GM12878 (cell line): ENCODE measurements around the gene PRPF40B. TPM values are rescaled to one million over a fixed set of nuclear protein-coding genes. Genes with fewer than 3 reads are reported as not detected.

Experiments used
- ATAC-seq: fragments of 200-7000 bp; cut with Tn5 transposase; 3 replicates; pipeline ENCODE4 v1.9.1; 2020; ENCODE audit warnings: mild to moderate bottlenecking, moderate library complexity
- BruUV-seq: library from RNA; stranded (reverse); fragments of 400-500 nt; replicated peaks from 2 replicates; lab custom pipeline; 2021; lab: Mats Ljungman, UMichigan
- CTCF ChIA-PET: fragments of 300-600 bp; sonication (Branson Sonifier 250); formaldehyde crosslinking; extraction: SDS; loops from one replicate; lab custom pipeline; 2021; ENCODE audit warnings: inconsistent platforms; lab: Yijun Ruan, JAX
- POLR2A ChIA-PET: fragments of 350-600 bp; formaldehyde crosslinking; extraction: SDS; loops from one replicate; lab custom pipeline; 2021; ENCODE audit warnings: inconsistent platforms; lab: Charles Lee
- RAD21 ChIA-PET: fragments of 300-600 bp; sonication (Branson Sonifier 250); formaldehyde crosslinking; loops from one replicate; lab custom pipeline; 2023; ENCODE audit warnings: antibody characterized with exemption; ENCODE audit not compliant: unreplicated experiment; lab: Charles Lee
- SMC1A ChIA-PET: fragments of 300-600 bp; sonication (Branson Sonifier 250); formaldehyde crosslinking; loops from one replicate; lab custom pipeline; 2023; ENCODE audit not compliant: unreplicated experiment, uncharacterized antibody; lab: Charles Lee
- DNase-seq: peaks from one replicate; pipeline ENCODE4 v3.0.0-alpha.2; 2011; ENCODE audit warnings: low read depth, low spot score
- FAIRE-seq: peaks from 3 replicates; lab custom pipeline; 2011; peaks lifted over from hg19 to GRCh38; lab: Jason Lieb, UNC
- H2AFZ ChIP-seq: 2 replicates; pipeline ENCODE4 v1.6.0; 2011; ENCODE audit warnings: low read depth, low read length, control low read depth; ENCODE audit not compliant: control insufficient read depth
- H3K27ac ChIP-seq: 2 replicates; pipeline ENCODE4 v1.5.1; 2011; ENCODE audit warnings: control low read depth; ENCODE audit not compliant: control insufficient read depth, insufficient read depth
- H3K27me3 ChIP-seq, 2 experiments: replicated peaks in 1 of 2; 2 replicates each; pipeline versions ENCODE4 v1.6.0 to v1.6.1; 2011; ENCODE audit warnings: low read length in 1 of 2; ENCODE audit not compliant: control insufficient read depth in 2 of 2, insufficient read depth in 2 of 2
- H3K36me3 ChIP-seq, 2 experiments: 2 replicates each; pipeline ENCODE4 v1.5.1; 2011; ENCODE audit warnings: low read length in 1 of 2; ENCODE audit not compliant: control insufficient read depth in 2 of 2, insufficient read depth in 2 of 2
- H3K4me1 ChIP-seq: 2 replicates; pipeline ENCODE4 v1.6.1; 2011; ENCODE audit warnings: mild to moderate bottlenecking, low read length, moderate library complexity, mixed read lengths; ENCODE audit not compliant: control insufficient read depth, insufficient read depth
- H3K4me2 ChIP-seq: 2 replicates; pipeline ENCODE4 v1.6.0; 2011; ENCODE audit warnings: control low read depth; ENCODE audit not compliant: control insufficient read depth, insufficient read depth
- H3K4me3 ChIP-seq: fragments of 200-600 bp; sonication (generic); 2 replicates; pipeline ENCODE4 v1.5.1; 2016
- H3K79me2 ChIP-seq: 2 replicates; pipeline ENCODE4 v1.6.0; 2011; ENCODE audit warnings: low read length; ENCODE audit not compliant: control insufficient read depth, insufficient read depth
- H3K9ac ChIP-seq: 2 replicates; pipeline ENCODE4 v1.8.0; 2011; ENCODE audit warnings: low read length, control low read depth, mixed read lengths; ENCODE audit not compliant: control insufficient read depth, insufficient read depth
- H3K9me3 ChIP-seq: replicated peaks from 3 replicates; pipeline ENCODE4 v1.5.1; 2011; ENCODE audit warnings: mild to moderate bottlenecking, low read length; ENCODE audit not compliant: control insufficient read depth, insufficient read depth
- H4K20me1 ChIP-seq: 2 replicates; pipeline ENCODE4 v1.6.0; 2011; ENCODE audit not compliant: control insufficient read depth, insufficient read depth
- BRCA1 ChIP-seq: IDR thresholded peaks from 2 replicates; pipeline ENCODE4 v1.6.1; 2011; ENCODE audit warnings: low read depth, low read length, improper control_type of control experiment
- CREM ChIP-seq: IDR thresholded peaks from 2 replicates; pipeline ENCODE4 v1.6.1; 2014; ENCODE audit warnings: antibody characterized with exemption, low read depth
- EZH2 ChIP-seq: IDR thresholded peaks from 2 replicates; pipeline ENCODE4 v1.6.1; 2012; ENCODE audit warnings: low read depth, mild to moderate bottlenecking, control low read depth, inconsistent platforms, low read length, borderline replicate concordance; ENCODE audit not compliant: control insufficient read depth
- JUNB ChIP-seq: IDR thresholded peaks from 2 replicates; pipeline ENCODE4 v1.6.1; 2016; ENCODE audit warnings: antibody characterized with exemption, mild to moderate bottlenecking
- MXI1 ChIP-seq: fragments of 150-350 bp; IDR thresholded peaks from 2 replicates; pipeline ENCODE4 v1.6.1; 2011; ENCODE audit warnings: low read depth, mild to moderate bottlenecking, inconsistent platforms, low read length, improper control_type of control experiment
- SMAD5 ChIP-seq: IDR thresholded peaks from 2 replicates; pipeline ENCODE4 v1.6.1; 2016; ENCODE audit warnings: antibody characterized with exemption, low read depth
- STAT3 ChIP-seq: IDR thresholded peaks from 2 replicates; pipeline ENCODE4 v1.6.1; 2011; ENCODE audit warnings: low read depth, low read length, improper control_type of control experiment
- WGBS: methylation state at CpG from one replicate; pipeline ENCODE4 v1.1.6; 2016; ENCODE audit warnings: low lambda C conversion rate; ENCODE audit not compliant: insufficient replicate concordance, insufficient coverage; ENCODE audit errors: missing lambda C conversion rate; 5-methylcytosine and 5-hydroxymethylcytosine counted together
- in situ Hi-C: fragments of 300-500 bp; cut with MboI; formaldehyde crosslinking; loops from 9 replicates; pipeline ENCODE4 v1.14.3; 2018; ENCODE audit warnings: mixed read lengths
- intact Hi-C: fragments of 100-400 bp; cut with micrococcal nuclease; formaldehyde crosslinking; loops from one replicate; pipeline ENCODE4 v1.14.2; 2022; ENCODE audit not compliant: unreplicated experiment
- polyA plus RNA-seq, 11 experiments: library from polyadenylated mRNA; depleted of rRNA in 4 of 11; unstranded in 6 of 11; stranded (reverse) in 5 of 11; fragments of >200 nt; fragmentation: Nextera tagmentation in 4 of 11; fragmentation: Illumina TruSeq in 1 of 11; extraction: Ambion mirVana in 4 of 11; extraction: Trizol in 1 of 11; gene quantifications; 1 replicate in 1 of 11; 2 replicates in 10 of 11; pipeline versions ENCODE4 v1.2.1 to v1.2.3, GENCODE V29; 2011 to 2016; ENCODE audit warnings: inconsistent platforms in 2 of 11, missing spikeins in 2 of 11, low read depth in 1 of 11
- total RNA-seq, 4 experiments: library from RNA; depleted of rRNA in 3 of 4; stranded (reverse); fragments of >200 nt in 3 of 4; fragmentation: Illumina TruSeq in 1 of 4; extraction: Trizol in 1 of 4; gene quantifications; 2 replicates each; pipeline versions ENCODE4 v1.2.1 to v1.2.3, GENCODE V29; 2013 to 2021
- TF ChIP-seq, protein P1 (sequence below): IDR thresholded peaks from 2 replicates; pipeline ENCODE4 v1.6.1; 2011; ENCODE audit warnings: low read depth, low read length, improper control_type of control experiment, borderline replicate concordance
- TF ChIP-seq, protein P2 (sequence below): fragments of 450-650 bp; formaldehyde crosslinking; IDR thresholded peaks from 2 replicates; pipeline ENCODE4 v1.4.0; 2022; ENCODE audit warnings: mild to moderate bottlenecking, moderate library complexity
- TF ChIP-seq, protein P3 (sequence below): fragments of 450-650 bp; IDR thresholded peaks from 2 replicates; pipeline ENCODE4 v1.6.1; 2017; ENCODE audit warnings: mild to moderate bottlenecking, moderate library complexity

PRPF40B gene
- total and polyA plus RNA-seq, 10 of the 15 experiments (the other 5 are each of a cell fraction or from before 2014, with no cell fraction given) = 0.31 to 17.9 (median 7.3) TPM

DNA sequence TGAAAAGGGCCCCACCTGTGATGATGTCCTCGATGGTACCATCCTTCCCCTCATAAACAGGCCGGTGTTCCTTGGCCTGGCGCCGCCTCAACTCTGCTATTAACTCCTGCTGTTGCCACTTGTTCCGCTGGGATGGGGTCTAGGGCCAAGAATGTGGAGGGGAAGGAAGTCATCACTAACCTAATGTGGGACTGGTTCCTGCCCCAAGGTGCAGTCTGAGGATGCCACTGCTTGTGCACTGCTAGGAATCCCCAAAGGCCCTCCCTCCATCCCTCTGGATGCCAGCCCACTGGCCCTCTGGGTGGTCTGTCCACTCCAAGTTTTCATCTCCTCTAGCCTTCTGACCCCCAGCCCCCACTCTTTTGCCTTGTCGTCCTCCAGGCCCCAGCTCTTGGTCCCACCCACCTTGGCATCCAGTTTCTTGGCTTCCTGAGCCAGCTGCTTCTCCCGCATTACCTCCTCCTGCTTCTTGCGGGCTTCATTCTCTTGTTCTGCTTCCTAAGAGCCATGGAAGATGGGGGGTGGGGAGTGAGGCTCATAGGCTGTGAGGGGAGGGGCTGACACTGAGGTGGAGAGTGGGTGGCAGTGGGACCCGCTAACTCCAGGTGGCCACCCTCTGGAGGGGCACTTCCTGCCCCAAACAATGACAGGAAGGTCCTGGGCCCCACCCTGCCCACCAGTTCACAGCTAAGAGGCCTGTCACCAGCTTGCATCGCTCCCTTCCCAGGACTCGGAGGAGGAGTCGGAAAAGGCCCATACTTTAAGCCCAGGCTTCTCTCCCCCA is 23.7 kb downstream of the PRPF40B start:
- no peak for ATAC-seq
- no peaks in the 10 kb centered on the region for H3K27me3 ChIP-seq
- ChIA-PET CTCF (interaction anchor here (0.8 to 20.4 kb wide), 5 partner anchors 9 to 103 kb away, joined by 3 to 486 read pairs (median 5); partner anchors contain the start of gene FMNL3), RAD21 (interaction anchor here (1.2 to 2.6 kb wide), 3 partner anchors 58 to 62 kb away, joined by 3 to 10 read pairs (median 3); no protein-coding TSS in a partner anchor), SMC1A (interaction anchor here (0.7 to 10.9 kb wide), 8 partner anchors 9 to 60 kb away, joined by 3 to 191 read pairs (median 6); partner anchors contain the start of genes FMNL3 and PRPF40B), POLR2A (interaction anchor here (1.0 to 3.9 kb wide), 3 partner anchors 14 to 57 kb away, joined by 3 to 28 read pairs (median 3); no protein-coding TSS in a partner anchor)
- WGBS = 97% methylated on average over 12 of the region's 12 CpGs
- no peak for DNase-seq
- H3K36me3 ChIP-seq = peaks cover 36 to 55% of the 10 kb centered on the region in 2 experiments
- H3K4me2 ChIP-seq = no peak overlapping the region
- in situ Hi-C loops (loop anchor here (10.0 kb wide), 1 partner anchor 188 kb away; no protein-coding TSS in a partner anchor), intact Hi-C loops (no loop called here)
- no peak overlapping the region for H2AFZ ChIP-seq
- no peak overlapping the region for H3K27ac ChIP-seq
- H3K9ac ChIP-seq = no peak overlapping the region
- no peaks in the 10 kb centered on the region for H3K79me2 ChIP-seq
- no peak overlapping the region for H3K4me3 ChIP-seq
- BruUV-seq = no TSS peak
- no peaks in the 10 kb centered on the region for H3K4me1 ChIP-seq
- no peaks in the 10 kb centered on the region for H4K20me1 ChIP-seq
- FAIRE-seq = no peak
- TF ChIP-seq MXI1 = no peak
- no peak for TF ChIP-seq CREM
- TF ChIP-seq, protein P1, sequence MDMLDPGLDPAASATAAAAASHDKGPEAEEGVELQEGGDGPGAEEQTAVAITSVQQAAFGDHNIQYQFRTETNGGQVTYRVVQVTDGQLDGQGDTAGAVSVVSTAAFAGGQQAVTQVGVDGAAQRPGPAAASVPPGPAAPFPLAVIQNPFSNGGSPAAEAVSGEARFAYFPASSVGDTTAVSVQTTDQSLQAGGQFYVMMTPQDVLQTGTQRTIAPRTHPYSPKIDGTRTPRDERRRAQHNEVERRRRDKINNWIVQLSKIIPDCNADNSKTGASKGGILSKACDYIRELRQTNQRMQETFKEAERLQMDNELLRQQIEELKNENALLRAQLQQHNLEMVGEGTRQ = no peak
- no peak for TF ChIP-seq STAT3
- TF ChIP-seq, protein P2, sequence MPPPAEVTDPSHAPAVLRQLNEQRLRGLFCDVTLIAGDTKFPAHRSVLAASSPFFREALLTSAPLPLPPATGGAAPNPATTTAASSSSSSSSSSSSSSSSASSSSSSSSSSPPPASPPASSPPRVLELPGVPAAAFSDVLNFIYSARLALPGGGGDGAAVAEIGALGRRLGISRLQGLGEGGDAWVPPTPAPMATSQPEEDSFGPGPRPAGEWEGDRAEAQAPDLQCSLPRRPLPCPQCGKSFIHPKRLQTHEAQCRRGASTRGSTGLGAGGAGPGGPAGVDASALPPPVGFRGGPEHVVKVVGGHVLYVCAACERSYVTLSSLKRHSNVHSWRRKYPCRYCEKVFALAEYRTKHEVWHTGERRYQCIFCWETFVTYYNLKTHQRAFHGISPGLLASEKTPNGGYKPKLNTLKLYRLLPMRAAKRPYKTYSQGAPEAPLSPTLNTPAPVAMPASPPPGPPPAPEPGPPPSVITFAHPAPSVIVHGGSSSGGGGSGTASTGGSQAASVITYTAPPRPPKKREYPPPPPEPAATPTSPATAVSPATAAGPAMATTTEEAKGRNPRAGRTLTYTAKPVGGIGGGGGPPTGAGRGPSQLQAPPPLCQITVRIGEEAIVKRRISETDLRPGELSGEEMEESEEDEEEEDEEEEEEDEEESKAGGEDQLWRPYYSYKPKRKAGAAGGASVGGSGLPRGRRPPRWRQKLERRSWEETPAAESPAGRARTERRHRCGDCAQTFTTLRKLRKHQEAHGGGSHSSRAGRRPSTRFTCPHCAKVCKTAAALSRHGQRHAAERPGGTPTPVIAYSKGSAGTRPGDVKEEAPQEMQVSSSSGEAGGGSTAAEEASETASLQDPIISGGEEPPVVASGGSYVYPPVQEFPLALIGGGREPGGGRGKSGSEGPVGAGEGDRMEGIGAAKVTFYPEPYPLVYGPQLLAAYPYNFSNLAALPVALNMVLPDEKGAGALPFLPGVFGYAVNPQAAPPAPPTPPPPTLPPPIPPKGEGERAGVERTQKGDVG (CRISPR knock-in tag) = no peak
- TF ChIP-seq, protein P3, sequence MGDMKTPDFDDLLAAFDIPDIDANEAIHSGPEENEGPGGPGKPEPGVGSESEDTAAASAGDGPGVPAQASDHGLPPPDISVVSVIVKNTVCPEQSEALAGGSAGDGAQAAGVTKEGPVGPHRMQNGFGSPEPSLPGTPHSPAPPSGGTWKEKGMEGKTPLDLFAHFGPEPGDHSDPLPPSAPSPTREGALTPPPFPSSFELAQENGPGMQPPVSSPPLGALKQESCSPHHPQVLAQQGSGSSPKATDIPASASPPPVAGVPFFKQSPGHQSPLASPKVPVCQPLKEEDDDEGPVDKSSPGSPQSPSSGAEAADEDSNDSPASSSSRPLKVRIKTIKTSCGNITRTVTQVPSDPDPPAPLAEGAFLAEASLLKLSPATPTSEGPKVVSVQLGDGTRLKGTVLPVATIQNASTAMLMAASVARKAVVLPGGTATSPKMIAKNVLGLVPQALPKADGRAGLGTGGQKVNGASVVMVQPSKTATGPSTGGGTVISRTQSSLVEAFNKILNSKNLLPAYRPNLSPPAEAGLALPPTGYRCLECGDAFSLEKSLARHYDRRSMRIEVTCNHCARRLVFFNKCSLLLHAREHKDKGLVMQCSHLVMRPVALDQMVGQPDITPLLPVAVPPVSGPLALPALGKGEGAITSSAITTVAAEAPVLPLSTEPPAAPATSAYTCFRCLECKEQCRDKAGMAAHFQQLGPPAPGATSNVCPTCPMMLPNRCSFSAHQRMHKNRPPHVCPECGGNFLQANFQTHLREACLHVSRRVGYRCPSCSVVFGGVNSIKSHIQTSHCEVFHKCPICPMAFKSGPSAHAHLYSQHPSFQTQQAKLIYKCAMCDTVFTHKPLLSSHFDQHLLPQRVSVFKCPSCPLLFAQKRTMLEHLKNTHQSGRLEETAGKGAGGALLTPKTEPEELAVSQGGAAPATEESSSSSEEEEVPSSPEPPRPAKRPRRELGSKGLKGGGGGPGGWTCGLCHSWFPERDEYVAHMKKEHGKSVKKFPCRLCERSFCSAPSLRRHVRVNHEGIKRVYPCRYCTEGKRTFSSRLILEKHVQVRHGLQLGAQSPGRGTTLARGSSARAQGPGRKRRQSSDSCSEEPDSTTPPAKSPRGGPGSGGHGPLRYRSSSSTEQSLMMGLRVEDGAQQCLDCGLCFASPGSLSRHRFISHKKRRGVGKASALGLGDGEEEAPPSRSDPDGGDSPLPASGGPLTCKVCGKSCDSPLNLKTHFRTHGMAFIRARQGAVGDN = no peak
- no peak for TF ChIP-seq SMAD5
- no peak for TF ChIP-seq BRCA1
- no peak for TF ChIP-seq EZH2
- no peak for TF ChIP-seq JUNB
- no peaks in the 10 kb centered on the region for H3K9me3 ChIP-seq
